CD14-positive monocyte (primary cell): ENCODE measurements around the gene KPNA5. TPM values are rescaled to one million over a fixed set of nuclear protein-coding genes. Genes with fewer than 3 reads are reported as not detected.
"Not testable (repeated sequence)": the region's sequence is repeated elsewhere in the genome, so short reads cannot be mapped to it uniquely, and the experiment has no call there.

Source experiments
- DNase-seq, 3 donors: peaks; one replicate each; pipeline ENCODE4 v3.0.0-alpha.2; 2011 to 2022
- H2AFZ ChIP-seq: 2 replicates; pipeline ENCODE4 v1.6.0; 2012; ENCODE audit warnings: mild to moderate bottlenecking, low read depth, low read length, inconsistent platforms; ENCODE audit not compliant: insufficient read depth, poor library complexity, severe bottlenecking
- H3K27ac ChIP-seq, 2 donors: 1 replicate in 1 of 2; 2 replicates in 1 of 2; pipeline ENCODE4 v1.5.1; 2012 to 2013; ENCODE audit warnings: low read length in 2 of 2, control low read depth in 1 of 2, inconsistent platforms in 1 of 2, low read depth in 1 of 2, mild to moderate bottlenecking in 1 of 2
- H3K27me3 ChIP-seq, 2 donors: one replicate each; pipeline versions ENCODE4 v1.6.0 to v1.6.1; 2011 to 2013; ENCODE audit warnings: low read length in 2 of 2; ENCODE audit not compliant: control insufficient read depth in 2 of 2, insufficient read depth in 2 of 2
- H3K36me3 ChIP-seq, 2 donors: replicated peaks in 1 of 2; 1 replicate in 1 of 2; 2 replicates in 1 of 2; pipeline versions ENCODE4 v1.5.1 to v1.6.1; 2012 to 2013; ENCODE audit warnings: low read length in 2 of 2, control low read depth in 1 of 2, inconsistent platforms in 1 of 2, mild to moderate bottlenecking in 1 of 2; ENCODE audit not compliant: insufficient read depth in 2 of 2, control insufficient read depth in 1 of 2
- H3K4me1 ChIP-seq, 2 donors: 1 replicate in 1 of 2; 2 replicates in 1 of 2; pipeline versions ENCODE4 v1.5.1 to v1.6.1; 2012 to 2013; ENCODE audit warnings: low read length in 2 of 2, control low read depth in 1 of 2, inconsistent platforms in 1 of 2, mild to moderate bottlenecking in 1 of 2, moderate library complexity in 1 of 2; ENCODE audit not compliant: insufficient read depth in 2 of 2, control insufficient read depth in 1 of 2
- H3K4me2 ChIP-seq: replicated peaks from 2 replicates; pipeline ENCODE3; 2012; ENCODE audit warnings: low read length, moderate library complexity, mild to moderate bottlenecking; ENCODE audit not compliant: poor library complexity, severe bottlenecking; ENCODE audit errors: extremely low read depth
- H3K4me3 ChIP-seq, 3 experiments: fragments of 200-600 bp in 1 of 3; sonication (generic) in 1 of 3; replicated peaks in 1 of 3; 1 replicate in 2 of 3; 2 replicates in 1 of 3; pipeline ENCODE4 v1.5.1; 2011 to 2013; ENCODE audit warnings: low read length in 3 of 3, mild to moderate bottlenecking in 3 of 3, control low read depth in 2 of 3, low read depth in 2 of 3, inconsistent platforms in 1 of 3, moderate library complexity in 1 of 3
- H3K79me2 ChIP-seq: 2 replicates; pipeline ENCODE4 v1.6.0; 2012; ENCODE audit warnings: mild to moderate bottlenecking, control low read depth, inconsistent platforms, low read length, moderate library complexity; ENCODE audit not compliant: insufficient read depth
- H3K9ac ChIP-seq: 2 replicates; pipeline ENCODE4 v1.6.0; 2017; ENCODE audit warnings: low read length, mild to moderate bottlenecking; ENCODE audit not compliant: insufficient read depth, poor library complexity, severe bottlenecking
- H3K9me3 ChIP-seq, 2 donors: replicated peaks in 1 of 2; 1 replicate in 1 of 2; 2 replicates in 1 of 2; pipeline versions ENCODE4 v1.5.1 to v1.6.1; 2012 to 2013; ENCODE audit warnings: low read length in 2 of 2, control low read depth in 1 of 2; ENCODE audit not compliant: control insufficient read depth in 1 of 2, insufficient read depth in 1 of 2
- H4K20me1 ChIP-seq: 2 replicates; pipeline ENCODE4 v1.6.0; 2012; ENCODE audit warnings: mild to moderate bottlenecking, low read length, control low read depth, moderate library complexity; ENCODE audit not compliant: insufficient read depth
- H3K27ac Mint-ChIP-seq, 7 donors: one replicate each; pipeline ENCODE4 v1.8.0; 2020; ENCODE audit warnings: mild to moderate bottlenecking in 7 of 7, mixed read lengths in 7 of 7, moderate library complexity in 6 of 7, inconsistent platforms in 2 of 7
- H3K27me3 Mint-ChIP-seq, 3 donors: one replicate each; pipeline ENCODE4 v1.8.0; 2021 to 2022; ENCODE audit warnings: low read depth in 3 of 3, mild to moderate bottlenecking in 3 of 3, mixed read lengths in 3 of 3, moderate library complexity in 3 of 3, inconsistent platforms in 1 of 3
- H3K36me3 Mint-ChIP-seq, 2 donors: one replicate each; pipeline ENCODE4 v1.8.0; 2020; ENCODE audit warnings: mixed read lengths in 2 of 2, inconsistent platforms in 1 of 2, mild to moderate bottlenecking in 1 of 2
- H3K4me1 Mint-ChIP-seq: one replicate; pipeline ENCODE4 v1.8.0; 2020; ENCODE audit warnings: mild to moderate bottlenecking, mixed read lengths
- H3K4me3 Mint-ChIP-seq, 2 donors: one replicate each; pipeline ENCODE4 v1.8.0; 2020; ENCODE audit warnings: mild to moderate bottlenecking in 2 of 2, mixed read lengths in 2 of 2, moderate library complexity in 1 of 2
- H3K9me3 Mint-ChIP-seq, 7 donors: one replicate each; pipeline ENCODE4 v1.8.0; 2020 to 2022; ENCODE audit warnings: mixed read lengths in 7 of 7, mild to moderate bottlenecking in 6 of 7, moderate library complexity in 6 of 7, inconsistent platforms in 2 of 7
- WGBS: methylation state at CpG from one replicate; pipeline ENCODE4 v1.1.5; 2013; ENCODE audit warnings: missing lambda C conversion rate; ENCODE audit not compliant: insufficient coverage; 5-methylcytosine and 5-hydroxymethylcytosine counted together
- intact Hi-C, 2 donors: fragments of 100-400 bp; cut with micrococcal nuclease; formaldehyde crosslinking; loops; one replicate each; pipeline versions ENCODE4 v1.15.0 to v1.15.1; 2023
- polyA plus RNA-seq, 3 donors: library from polyadenylated mRNA; depleted of rRNA in 1 of 3; unstranded in 2 of 3; stranded (reverse) in 1 of 3; fragments of 300-500 nt in 2 of 3; fragments of >200 nt in 1 of 3; fragmentation: Illumina TruSeq in 2 of 3; gene quantifications; 1 replicate in 2 of 3; 2 replicates in 1 of 3; pipeline ENCODE4 v1.2.3, GENCODE V29; 2012 to 2021
- TF ChIP-seq, protein P1 (sequence below): fragments of 200-600 bp; IDR thresholded peaks from one replicate; pipeline ENCODE4 v1.8.0; 2022; ENCODE audit warnings: antibody characterized with exemption, mild to moderate bottlenecking

KPNA5 gene
- polyA plus RNA-seq, 3 donors: 1.7 to 2.9 (median 2.3) TPM

DNA sequence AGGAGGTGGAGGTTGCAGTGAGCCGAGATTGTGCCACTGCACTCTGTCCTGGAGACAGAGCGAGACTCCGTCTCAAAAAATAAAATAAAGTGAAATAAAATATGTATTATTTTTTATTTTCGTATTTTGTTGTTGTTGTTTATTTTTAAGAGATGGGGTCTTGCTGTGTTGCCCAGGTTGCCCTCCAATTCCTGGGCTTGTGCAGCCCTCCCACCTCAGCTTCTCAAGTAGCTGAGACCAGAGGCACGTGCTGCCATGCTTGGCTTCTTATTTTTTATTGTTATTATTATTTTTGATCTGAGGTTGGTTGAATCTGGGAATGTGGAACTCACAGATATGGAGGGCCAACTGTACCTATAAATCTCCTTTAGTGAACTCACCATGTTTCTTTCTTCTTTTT is 10.1 kb downstream of the KPNA5 start:
- H3K27me3 Mint-ChIP-seq: no peaks in the 10 kb centered on the region
- DNase-seq: no peak
- peaks cover 10% of the 10 kb centered on the region for H3K4me1 Mint-ChIP-seq
- H3K36me3 Mint-ChIP-seq: peaks cover 13 to 16% of the 10 kb centered on the region in 2 donors
- H3K27me3 ChIP-seq: no peaks in the 10 kb centered on the region
- H3K9me3 Mint-ChIP-seq: peaks cover 0 to 3% (median 0%) of the 10 kb centered on the region in 7 donors
- H3K9ac ChIP-seq: no peak overlapping the region
- no peak overlapping the region for H3K4me3 ChIP-seq
- no peak overlapping the region for H2AFZ ChIP-seq
- intact Hi-C loops: no loop called here
- no peak overlapping the region for H3K27ac ChIP-seq
- no peak overlapping the region for H3K27ac Mint-ChIP-seq
- peaks cover 14% of the 10 kb centered on the region for H3K79me2 ChIP-seq
- H3K4me2 ChIP-seq: no peak overlapping the region
- no peaks in the 10 kb centered on the region for H4K20me1 ChIP-seq
- H3K36me3 ChIP-seq: peaks cover 2 to 10% of the 10 kb centered on the region in 2 donors
- 100% methylated on average over 2 of the region's 5 CpGs for WGBS
- no peaks in the 10 kb centered on the region for H3K9me3 ChIP-seq
- TF ChIP-seq, protein P1, sequence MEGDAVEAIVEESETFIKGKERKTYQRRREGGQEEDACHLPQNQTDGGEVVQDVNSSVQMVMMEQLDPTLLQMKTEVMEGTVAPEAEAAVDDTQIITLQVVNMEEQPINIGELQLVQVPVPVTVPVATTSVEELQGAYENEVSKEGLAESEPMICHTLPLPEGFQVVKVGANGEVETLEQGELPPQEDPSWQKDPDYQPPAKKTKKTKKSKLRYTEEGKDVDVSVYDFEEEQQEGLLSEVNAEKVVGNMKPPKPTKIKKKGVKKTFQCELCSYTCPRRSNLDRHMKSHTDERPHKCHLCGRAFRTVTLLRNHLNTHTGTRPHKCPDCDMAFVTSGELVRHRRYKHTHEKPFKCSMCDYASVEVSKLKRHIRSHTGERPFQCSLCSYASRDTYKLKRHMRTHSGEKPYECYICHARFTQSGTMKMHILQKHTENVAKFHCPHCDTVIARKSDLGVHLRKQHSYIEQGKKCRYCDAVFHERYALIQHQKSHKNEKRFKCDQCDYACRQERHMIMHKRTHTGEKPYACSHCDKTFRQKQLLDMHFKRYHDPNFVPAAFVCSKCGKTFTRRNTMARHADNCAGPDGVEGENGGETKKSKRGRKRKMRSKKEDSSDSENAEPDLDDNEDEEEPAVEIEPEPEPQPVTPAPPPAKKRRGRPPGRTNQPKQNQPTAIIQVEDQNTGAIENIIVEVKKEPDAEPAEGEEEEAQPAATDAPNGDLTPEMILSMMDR: no peak
- H3K4me1 ChIP-seq: no peaks in the 10 kb centered on the region
- no peak overlapping the region for H3K4me3 Mint-ChIP-seq

GRCh38 chr6:116692873-116693272 is 11.9 kb downstream of the KPNA5 start:
- H3K4me2 ChIP-seq, H3K36me3 ChIP-seq, H3K9me3 Mint-ChIP-seq, H3K79me2 ChIP-seq, DNase-seq, H2AFZ ChIP-seq, intact Hi-C loops, H3K4me1 ChIP-seq, H3K9ac ChIP-seq, H3K4me3 ChIP-seq, H3K27me3 ChIP-seq, H3K9me3 ChIP-seq, H3K4me3 Mint-ChIP-seq, H3K27ac ChIP-seq, H3K27me3 Mint-ChIP-seq, H3K27ac Mint-ChIP-seq, H4K20me1 ChIP-seq: not testable (repeated sequence)
- Mint-ChIP-seq H3K4me1 (peaks cover 10% of the 10 kb centered on the region), H3K36me3 (peaks cover 12 to 16% of the 10 kb centered on the region in 2 donors)
- no CpG with 5 or more reads among the region's 4 CpGs for WGBS

GRCh38 chr6:116693275-116693674 is 12.3 kb downstream of the KPNA5 start:
- H3K4me2 ChIP-seq, H3K4me3 ChIP-seq, H2AFZ ChIP-seq, H3K79me2 ChIP-seq, H3K27ac ChIP-seq, DNase-seq, H4K20me1 ChIP-seq, H3K27ac Mint-ChIP-seq, H3K9me3 Mint-ChIP-seq, intact Hi-C loops, H3K9ac ChIP-seq, H3K4me3 Mint-ChIP-seq, H3K4me1 ChIP-seq, H3K36me3 ChIP-seq, H3K27me3 Mint-ChIP-seq, H3K9me3 ChIP-seq, H3K27me3 ChIP-seq: not testable (repeated sequence)
- peaks cover 12 to 16% of the 10 kb centered on the region in 2 donors for H3K36me3 Mint-ChIP-seq
- WGBS: no CpG with 5 or more reads among the region's 3 CpGs
- peaks cover 10% of the 10 kb centered on the region for H3K4me1 Mint-ChIP-seq
